Breast epithelium (tissue), 3 donors: ENCODE measurements around the gene GARS1.
"Not testable (repeated sequence)": the region's sequence is repeated elsewhere in the genome, so short reads cannot be mapped to it uniquely, and the experiment has no call there.

Source experiments
- POLR2A ChIP-seq: fragments of 450-650 bp; IDR thresholded peaks from one replicate; pipeline ENCODE4 v1.6.1; 2016; ENCODE audit warnings: antibody characterized with exemption, mild to moderate bottlenecking, moderate library complexity
- POLR2AphosphoS5 ChIP-seq, 3 donors: sonication (generic); formaldehyde crosslinking; IDR thresholded peaks; one replicate each; pipeline ENCODE4 v1.6.1; 2017; ENCODE audit warnings: antibody characterized with exemption in 3 of 3
- TF ChIP-seq, protein P1 (sequence below), 3 donors: fragments of 450-650 bp; IDR thresholded peaks; one replicate each; pipeline ENCODE4 v1.5.1; 2016 to 2017; ENCODE audit warnings: antibody characterized with exemption in 3 of 3, mild to moderate bottlenecking in 3 of 3, moderate library complexity in 3 of 3

DNA sequence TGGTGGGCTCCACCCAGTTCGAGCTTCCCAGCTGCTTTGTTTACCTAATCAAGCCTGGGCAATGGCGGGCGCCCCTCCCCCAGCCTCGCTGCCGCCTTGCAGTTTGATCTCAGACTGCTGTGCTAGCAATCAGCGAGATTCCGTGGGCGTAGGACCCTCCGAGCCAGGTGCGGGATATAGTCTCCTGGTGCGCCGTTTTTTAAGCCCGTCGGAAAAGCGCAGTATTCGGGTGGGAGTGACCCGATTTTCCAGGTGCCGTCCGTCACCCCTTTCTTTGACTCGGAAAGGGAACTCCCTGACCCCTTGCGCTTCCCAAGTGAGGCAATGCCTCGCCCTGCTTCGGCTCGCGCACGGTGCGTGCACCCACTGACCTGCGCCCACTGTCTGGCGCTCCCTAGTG lies 47.6 kb downstream of the GARS1 start:
- TF ChIP-seq POLR2A; POLR2AphosphoS5 (IDR thresholded peaks at IDR 0.05): not testable (repeated sequence)
- TF ChIP-seq, protein P1, sequence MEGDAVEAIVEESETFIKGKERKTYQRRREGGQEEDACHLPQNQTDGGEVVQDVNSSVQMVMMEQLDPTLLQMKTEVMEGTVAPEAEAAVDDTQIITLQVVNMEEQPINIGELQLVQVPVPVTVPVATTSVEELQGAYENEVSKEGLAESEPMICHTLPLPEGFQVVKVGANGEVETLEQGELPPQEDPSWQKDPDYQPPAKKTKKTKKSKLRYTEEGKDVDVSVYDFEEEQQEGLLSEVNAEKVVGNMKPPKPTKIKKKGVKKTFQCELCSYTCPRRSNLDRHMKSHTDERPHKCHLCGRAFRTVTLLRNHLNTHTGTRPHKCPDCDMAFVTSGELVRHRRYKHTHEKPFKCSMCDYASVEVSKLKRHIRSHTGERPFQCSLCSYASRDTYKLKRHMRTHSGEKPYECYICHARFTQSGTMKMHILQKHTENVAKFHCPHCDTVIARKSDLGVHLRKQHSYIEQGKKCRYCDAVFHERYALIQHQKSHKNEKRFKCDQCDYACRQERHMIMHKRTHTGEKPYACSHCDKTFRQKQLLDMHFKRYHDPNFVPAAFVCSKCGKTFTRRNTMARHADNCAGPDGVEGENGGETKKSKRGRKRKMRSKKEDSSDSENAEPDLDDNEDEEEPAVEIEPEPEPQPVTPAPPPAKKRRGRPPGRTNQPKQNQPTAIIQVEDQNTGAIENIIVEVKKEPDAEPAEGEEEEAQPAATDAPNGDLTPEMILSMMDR (IDR thresholded peaks at IDR 0.05) = not testable (repeated sequence)
